ENCODE results near the gene F8.
A peak's percentile ranks its signal among the peaks of the same experiment; 100 is the strongest.

Gene F8

DNA sequence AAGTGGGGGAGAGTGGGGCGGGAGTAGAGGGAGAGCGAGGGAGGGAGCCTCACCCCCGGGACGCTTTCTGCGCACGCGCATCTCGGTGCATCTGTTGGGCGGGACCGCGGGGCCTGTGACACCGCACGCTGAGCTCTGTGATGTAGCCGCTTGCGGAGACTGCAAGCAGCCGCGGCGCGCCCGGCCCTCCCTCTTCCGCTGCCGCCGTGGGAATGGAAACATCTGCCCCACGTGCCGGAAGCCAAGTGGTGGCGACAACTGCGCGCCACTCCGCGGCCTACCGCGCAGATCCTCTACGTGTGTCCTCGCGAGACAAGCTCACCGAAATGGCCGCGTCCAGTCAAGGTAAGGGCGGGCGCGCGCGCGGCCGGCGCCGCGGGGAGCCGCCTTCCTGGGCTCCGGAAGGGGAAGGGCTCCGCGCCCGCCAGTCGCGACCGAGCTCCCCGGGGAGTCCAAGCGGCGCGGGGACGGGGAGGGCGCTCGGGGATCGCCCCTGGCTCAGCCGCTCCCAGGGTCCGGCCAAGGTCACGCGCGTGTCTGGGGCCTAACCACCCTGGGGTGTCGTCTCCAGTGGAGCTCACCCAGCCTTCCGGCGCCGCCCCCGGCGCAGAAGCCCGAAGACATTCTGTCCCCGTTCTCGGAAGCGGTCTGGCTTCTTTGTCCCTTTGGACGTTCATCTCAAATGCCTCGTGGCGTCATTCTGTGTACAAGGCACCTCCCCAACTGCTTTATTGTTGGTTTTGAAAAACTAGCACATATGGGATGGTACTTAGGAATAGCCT lies 4.4 kb upstream of the F8 start, which contains the start of gene FUNDC2 (continued):
- TF ChIP-seq, protein P1, sequence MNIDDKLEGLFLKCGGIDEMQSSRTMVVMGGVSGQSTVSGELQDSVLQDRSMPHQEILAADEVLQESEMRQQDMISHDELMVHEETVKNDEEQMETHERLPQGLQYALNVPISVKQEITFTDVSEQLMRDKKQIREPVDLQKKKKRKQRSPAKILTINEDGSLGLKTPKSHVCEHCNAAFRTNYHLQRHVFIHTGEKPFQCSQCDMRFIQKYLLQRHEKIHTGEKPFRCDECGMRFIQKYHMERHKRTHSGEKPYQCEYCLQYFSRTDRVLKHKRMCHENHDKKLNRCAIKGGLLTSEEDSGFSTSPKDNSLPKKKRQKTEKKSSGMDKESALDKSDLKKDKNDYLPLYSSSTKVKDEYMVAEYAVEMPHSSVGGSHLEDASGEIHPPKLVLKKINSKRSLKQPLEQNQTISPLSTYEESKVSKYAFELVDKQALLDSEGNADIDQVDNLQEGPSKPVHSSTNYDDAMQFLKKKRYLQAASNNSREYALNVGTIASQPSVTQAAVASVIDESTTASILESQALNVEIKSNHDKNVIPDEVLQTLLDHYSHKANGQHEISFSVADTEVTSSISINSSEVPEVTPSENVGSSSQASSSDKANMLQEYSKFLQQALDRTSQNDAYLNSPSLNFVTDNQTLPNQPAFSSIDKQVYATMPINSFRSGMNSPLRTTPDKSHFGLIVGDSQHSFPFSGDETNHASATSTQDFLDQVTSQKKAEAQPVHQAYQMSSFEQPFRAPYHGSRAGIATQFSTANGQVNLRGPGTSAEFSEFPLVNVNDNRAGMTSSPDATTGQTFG (tag by site-specific recombination; IDR thresholded peaks at IDR 0.05; ENCODE audit: borderline replicate concordance): no peak
- peak; percentile 42 for TF ChIP-seq ZBTB21 (tag by site-specific recombination; IDR thresholded peaks at IDR 0.05)
- TF ChIP-seq SP2 (tag by site-specific recombination; IDR thresholded peaks at IDR 0.05): peak; percentile 83
- TF ChIP-seq ZBTB8A (tag by site-specific recombination; IDR thresholded peaks at IDR 0.05): peak; percentile 89

GRCh38 chrX:155026420-155026726 lies 3.9 kb upstream of the F8 start:
- Histone ChIP-seq H3K4me1 (ENCODE audit: control insufficient read depth, insufficient read depth, low read length) (peaks cover 2% of the 10 kb centered on the region; the same call in 1 of the 2 replicates), H3K4me3 (ENCODE audit: low read depth, low read length) (peak overlapping the region; percentile 72), H3K9me3 (ENCODE audit: control insufficient read depth, insufficient read depth, low read depth, low read length) (no peaks in the 10 kb centered on the region), H3K36me3 (ENCODE audit: control insufficient read depth in 2 of 2, insufficient read depth in 1 of 2, low read length in 2 of 2) (no peaks in the 10 kb centered on the region; a peak in 1 of 3 replicates), H3K27ac (ENCODE audit: extremely low read depth, low read depth, low read length) (peak overlapping the region; percentile 99)
- no peak for TF ChIP-seq SCRT1 (tag by site-specific recombination; IDR thresholded peaks at IDR 0.05; ENCODE audit: borderline replicate concordance)
- TF ChIP-seq ZNF629 (tag by site-specific recombination; IDR thresholded peaks at IDR 0.05): no peak
- peak; percentile 84 for TF ChIP-seq ZNF596 (tag by site-specific recombination; IDR thresholded peaks at IDR 0.05)
- peak; percentile 56; the same call in 1 of the 2 replicates for TF ChIP-seq ZNF184 (tag by site-specific recombination; IDR thresholded peaks at IDR 0.05)
- peak; percentile 71; the same call in 1 of the 2 replicates for TF ChIP-seq ZNF10 (tag by site-specific recombination; IDR thresholded peaks at IDR 0.05)
- no peak for TF ChIP-seq ZNF112 (tag by site-specific recombination; IDR thresholded peaks at IDR 0.05)
- peak; percentile 65; the same call in 1 of the 2 replicates for TF ChIP-seq EGR2 (tag by site-specific recombination; IDR thresholded peaks at IDR 0.05; ENCODE audit: low read depth)
- no peak for TF ChIP-seq ZNF433 (tag by site-specific recombination; IDR thresholded peaks at IDR 0.05; ENCODE audit: low read depth)
- peak; percentile 100 for TF ChIP-seq ZNF398 (tag by site-specific recombination; IDR thresholded peaks at IDR 0.05)
- TF ChIP-seq ZNF404 (tag by site-specific recombination; IDR thresholded peaks at IDR 0.05): no peak
- peak; percentile 48; the same call in 1 of the 2 replicates for TF ChIP-seq ZBTB10 (tag by site-specific recombination; IDR thresholded peaks at IDR 0.05)
- ChIA-PET CTCF (interaction anchor here (1.7 kb wide), 1 partner anchor 31 kb away, joined by 4 read pairs; no protein-coding TSS in a partner anchor), POLR2A (interaction anchor here (0.8 to 1.4 kb wide), 9 partner anchors 8 to 46 kb away, joined by 3 to 5 read pairs (median 3); partner anchors contain the start of genes BRCC3, CMC4 and MTCP1)

All from HEK293 (cell line).